NAMALWA (cell line): Measurements from ENCODE around the gene MPHOSPH6.
"Not testable (repeated sequence)": the region's sequence is repeated elsewhere in the genome, so short reads cannot be mapped to it uniquely, and the experiment has no call there.

ENCODE experiments used
- DNase-seq: peaks from one replicate; pipeline ENCODE4 v3.0.0-alpha.2; 2015; ENCODE audit warnings: low spot score

Gene MPHOSPH6

DNA sequence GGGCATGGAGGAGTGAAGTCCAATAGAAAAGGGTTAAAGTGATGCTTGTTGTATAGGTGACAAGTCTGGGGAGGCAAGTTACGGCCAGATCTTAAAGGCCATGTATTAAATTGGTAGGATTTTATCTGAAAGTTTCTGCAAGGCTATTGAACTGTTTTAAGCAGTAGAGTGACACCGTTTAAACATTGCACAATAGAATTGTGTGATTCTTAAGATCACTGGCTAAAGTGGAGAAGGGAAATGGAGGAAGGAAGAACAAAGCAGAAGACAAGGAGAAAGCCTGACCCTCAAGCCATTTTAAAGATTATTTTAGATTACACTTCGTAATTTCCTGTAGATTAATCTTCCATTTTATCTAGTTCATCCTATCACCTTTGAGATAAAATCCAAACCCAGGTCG is 5.6 kb upstream of the MPHOSPH6 start:
- no peak for DNase-seq

GRCh38 chr16:82167670-82168069 is 2.4 kb downstream of the MPHOSPH6 start:
- no peak for DNase-seq

DNA sequence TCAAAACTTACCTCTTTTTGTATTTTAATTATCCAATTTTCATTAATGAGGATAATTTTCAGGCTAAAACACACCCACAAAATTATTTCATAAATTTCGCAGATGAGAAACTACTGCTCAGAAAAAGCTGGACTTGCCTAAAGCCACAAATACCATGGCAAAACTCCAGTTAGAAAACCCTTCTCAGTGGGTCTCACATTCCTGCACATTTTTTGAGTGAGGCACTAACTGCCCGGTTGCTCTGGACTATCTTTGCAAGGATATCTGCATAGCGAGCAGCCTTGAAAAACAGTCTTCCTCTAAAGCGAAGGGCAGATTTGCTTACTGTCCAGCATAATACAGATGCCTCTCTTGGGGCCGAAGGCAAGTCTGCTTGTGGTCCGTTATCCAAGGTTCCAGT is 9.8 kb downstream of the MPHOSPH6 start:
- DNase-seq = no peak

DNA sequence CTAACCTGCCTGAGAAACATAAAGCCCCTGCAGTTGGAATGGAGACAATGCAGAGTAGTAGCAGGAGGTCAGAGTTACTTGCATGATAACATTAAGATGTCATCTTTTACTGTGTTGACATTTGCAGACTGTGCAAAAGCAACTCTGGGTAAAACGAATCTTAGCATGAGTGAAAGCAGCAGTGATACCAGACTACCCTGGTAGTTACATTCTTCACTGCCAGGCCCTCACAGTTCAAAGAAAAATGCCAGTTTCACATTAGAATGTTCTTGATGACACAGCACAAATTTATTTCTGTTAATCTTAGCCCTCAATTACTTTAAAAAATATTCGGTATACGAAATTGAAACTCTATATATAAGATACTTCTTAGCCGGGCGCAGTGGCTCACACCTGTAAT is 12.2 kb downstream of the MPHOSPH6 start:
- DNase-seq = no peak

DNA sequence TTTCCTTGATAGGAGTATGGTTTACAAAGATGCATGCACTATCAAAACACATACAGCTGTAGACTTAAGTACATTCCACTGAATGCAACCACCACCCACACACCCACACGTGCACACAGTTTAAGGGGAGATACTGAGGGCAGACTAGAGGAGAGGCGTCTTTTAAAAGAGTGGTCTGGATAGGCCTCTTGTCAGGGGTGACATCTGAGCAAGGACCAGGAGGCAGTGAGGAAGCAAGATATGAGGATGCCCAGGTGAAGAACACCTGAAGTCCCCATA is 12.6 kb downstream of the MPHOSPH6 start:
- DNase-seq = no peak

DNA sequence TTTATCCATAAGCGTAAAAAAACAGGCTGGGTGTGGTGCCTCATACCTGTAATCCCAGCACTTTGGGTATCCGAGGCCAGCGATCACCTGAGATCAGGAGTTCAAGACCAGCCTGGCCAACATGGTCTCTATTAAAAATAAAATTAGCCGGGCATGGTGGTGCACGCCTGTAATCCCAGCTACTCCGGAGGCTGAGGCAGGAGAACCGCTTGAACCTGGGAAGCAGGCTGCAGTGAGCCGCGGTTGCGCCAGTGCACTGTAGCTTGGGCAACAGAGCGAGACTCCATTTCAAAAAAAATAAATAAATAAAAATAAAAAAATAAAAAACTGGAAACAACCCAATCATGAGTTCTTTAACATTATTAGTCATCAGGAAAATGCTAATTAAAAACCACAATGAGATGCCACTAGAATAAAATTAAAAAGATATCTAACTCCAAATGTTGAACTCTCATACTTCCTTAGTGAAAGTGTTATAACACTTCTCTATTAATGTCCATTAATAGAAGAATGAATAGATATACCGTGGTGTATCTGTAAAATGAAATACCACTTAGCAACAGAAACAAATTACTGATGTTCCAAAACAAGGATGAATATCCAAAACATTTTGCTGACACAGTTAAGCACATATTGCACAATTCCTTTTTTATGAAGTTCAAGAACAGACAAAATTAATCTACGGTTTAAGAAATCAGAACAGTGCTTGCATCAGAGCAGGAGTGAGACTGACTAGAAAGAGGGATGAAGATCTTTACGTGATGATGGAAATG is 13.1 kb downstream of the MPHOSPH6 start:
- no peak for DNase-seq

GRCh38 chr16:82152641-82153112 is 17.3 kb downstream of the MPHOSPH6 start:
- DNase-seq = no peak

- no peak for DNase-seq
Measured at GRCh38 chr16:82152196-82152595, 17.8 kb downstream of the MPHOSPH6 start.

- DNase-seq = no peak
Measured at GRCh38 chr16:82150549-82150948, 19.5 kb downstream of the MPHOSPH6 start.

GRCh38 chr16:82149536-82149935 is 20.5 kb downstream of the MPHOSPH6 start:
- DNase-seq = no peak

- DNase-seq = no peak
Measured at GRCh38 chr16:82147546-82147945, 22.5 kb downstream of the MPHOSPH6 start.

DNA sequence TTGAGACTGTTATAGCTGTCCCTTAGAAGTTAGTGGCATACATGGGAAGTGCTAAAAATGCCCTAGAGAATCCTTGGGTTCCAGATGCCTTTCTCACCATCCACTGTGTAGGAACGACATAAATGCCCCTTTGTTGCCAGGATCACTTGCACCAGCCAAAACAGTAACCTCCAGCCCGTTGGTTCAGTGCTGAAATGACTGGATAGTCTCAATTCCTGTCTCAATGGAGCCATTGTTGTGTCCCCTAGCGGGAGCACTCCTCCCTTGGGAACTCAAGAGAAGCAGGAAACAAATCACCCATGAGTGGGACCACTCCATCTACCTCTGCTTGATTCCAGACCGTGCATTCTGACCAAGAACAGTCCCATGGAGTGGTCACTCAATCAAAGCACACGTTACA is 23.1 kb downstream of the MPHOSPH6 start:
- no peak for DNase-seq

DNA sequence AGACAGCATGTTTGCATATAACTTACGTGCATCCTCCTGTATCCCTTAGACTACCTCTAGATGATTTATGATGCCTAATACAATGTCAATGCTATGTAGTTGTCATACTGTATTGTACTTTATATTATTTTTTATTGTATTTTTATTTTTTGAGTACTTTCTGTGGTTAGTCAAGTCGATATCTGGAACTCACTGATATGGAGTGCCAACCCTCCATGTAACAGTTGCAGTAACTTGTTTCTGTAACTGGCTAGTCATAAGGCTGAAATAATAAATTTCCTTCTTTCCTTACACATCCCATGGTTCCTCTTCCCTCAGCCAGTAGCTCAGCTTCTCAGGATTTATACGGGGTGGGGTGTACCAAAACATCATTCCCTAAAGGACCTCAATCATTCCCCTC is 23.5 kb downstream of the MPHOSPH6 start:
- no peak for DNase-seq

DNA sequence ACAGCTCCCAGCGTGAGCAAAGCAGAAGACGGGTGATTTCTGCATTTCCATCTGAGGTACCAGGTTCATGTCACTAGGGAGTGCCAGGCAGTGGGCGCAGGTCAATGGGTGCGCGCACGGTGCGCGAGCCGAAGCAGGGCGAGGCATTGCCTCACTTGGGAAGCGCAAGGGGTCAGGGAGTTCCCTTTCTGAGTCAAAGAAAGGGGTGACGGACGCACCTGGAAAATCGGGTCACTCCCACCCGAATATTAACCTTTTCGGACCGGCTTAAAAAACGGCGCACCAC is 30.8 kb downstream of the MPHOSPH6 start:
- not testable (repeated sequence) for DNase-seq

DNA sequence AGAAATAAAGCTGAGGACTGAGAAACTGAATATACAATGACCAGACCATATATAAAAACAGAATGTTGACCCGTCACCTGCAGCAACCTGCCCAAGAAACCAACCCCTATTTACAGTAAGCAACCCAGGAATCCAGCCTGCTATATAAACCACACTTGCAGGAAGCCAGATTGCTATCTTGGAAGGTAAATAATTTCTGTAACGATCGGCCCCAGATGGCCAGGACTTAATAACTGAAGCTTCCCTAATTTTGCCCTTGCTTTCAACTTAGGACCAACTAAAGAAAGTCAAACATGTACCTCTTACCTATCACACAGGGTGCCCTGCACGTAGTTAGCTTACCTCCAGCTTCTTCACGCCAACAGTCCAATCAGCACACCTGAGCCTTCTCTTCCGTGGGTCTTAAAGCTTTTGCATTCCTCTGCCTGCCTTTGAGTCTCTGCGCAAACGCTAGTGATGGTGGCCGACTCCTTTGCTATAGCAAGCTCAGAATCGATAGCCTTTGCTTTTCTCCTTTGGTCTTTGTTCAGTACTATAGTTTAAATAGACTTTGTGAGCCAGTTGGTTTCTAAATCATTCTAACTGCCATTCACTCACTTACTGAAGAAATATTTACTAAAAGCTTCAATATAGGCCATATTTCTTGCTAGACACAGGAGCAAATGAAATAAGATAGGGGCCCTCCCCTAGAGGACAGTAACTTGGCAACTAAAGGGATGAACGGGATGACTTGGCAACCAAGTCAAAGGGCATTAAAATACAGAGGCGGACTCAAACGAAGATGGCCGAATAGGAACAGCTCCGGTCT is 31.3 kb downstream of the MPHOSPH6 start:
- DNase-seq = no peak

DNA sequence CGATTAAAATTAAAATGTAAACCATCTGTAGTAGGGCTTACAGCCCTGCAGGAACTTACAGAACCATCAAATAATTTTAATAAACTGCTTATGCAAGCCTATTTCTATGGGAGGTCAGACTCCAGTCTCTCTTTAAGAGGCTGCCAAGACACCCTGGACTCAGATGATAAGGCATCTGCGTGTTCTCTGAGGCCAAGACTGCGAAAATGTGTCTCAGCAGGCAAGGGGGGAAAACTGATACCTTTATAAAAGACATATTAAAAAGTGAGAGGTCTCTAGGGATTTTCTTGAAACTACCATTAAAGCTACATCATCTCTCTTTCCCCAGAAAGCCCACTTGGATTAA is 32.2 kb downstream of the MPHOSPH6 start:
- DNase-seq = no peak

DNA sequence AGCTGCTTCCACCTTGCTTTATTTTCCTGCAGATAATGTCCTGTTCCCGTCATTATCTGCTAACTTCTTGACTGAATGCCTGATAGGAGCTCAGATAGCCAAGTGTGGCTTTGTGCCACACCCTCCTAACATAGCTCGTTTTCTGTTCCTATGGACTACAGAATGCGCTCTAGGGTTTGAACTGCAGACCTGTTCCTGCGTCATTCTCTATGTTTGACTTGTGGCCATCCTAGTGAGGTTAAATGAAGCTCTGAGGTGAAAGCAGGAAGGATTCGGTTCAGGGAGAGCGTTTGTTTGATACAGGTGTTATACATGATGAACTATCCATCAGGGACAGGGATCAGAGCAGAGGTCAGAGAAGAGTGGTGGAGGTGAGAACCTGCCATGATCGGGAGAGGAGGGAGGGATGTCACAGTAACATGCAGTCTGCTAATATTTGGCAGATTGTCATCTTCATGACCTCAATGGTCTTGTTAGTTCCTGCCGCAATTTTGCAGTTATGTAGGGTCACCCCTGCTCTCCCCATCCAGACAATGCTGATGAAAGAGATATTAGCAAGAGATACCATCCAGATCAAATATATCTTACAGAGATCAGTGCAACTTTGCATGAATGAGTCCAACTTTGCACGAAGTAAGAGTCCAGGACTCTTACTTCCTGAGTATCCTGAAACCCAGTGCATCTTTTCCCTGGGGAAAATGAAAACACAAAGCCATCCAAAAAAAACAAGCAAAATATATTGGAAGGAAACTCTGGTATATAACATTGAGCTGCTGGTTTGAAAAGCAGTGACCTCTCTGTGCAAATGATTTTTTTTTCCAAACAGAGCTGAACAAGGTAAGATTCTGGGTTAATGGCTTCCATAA is 32.8 kb downstream of the MPHOSPH6 start:
- no peak for DNase-seq

GRCh38 chr16:82135844-82136243 is 34.2 kb downstream of the MPHOSPH6 start:
- no peak for DNase-seq

GRCh38 chr16:82134846-82135245 is 35.2 kb downstream of the MPHOSPH6 start:
- DNase-seq = no peak

DNA sequence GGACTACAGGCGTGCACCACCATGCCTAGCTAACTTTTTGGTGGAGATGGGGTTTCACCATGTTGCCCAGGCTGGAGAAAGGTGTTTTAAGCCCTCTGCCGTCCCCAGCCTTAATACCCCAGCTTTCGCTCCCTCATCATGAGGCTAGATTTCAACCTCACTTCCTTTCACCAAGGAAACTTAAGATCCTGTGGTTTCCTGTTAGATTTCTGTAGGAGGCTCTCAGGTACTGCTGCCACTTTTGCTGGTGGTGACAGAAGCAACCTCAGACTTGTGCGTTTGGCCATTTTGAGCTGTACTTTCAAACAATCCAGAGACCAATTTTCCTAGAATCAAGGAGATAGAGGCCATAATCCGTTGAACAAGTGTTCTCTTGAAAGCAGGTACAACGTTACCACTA is 36.2 kb downstream of the MPHOSPH6 start:
- no peak for DNase-seq

DNA sequence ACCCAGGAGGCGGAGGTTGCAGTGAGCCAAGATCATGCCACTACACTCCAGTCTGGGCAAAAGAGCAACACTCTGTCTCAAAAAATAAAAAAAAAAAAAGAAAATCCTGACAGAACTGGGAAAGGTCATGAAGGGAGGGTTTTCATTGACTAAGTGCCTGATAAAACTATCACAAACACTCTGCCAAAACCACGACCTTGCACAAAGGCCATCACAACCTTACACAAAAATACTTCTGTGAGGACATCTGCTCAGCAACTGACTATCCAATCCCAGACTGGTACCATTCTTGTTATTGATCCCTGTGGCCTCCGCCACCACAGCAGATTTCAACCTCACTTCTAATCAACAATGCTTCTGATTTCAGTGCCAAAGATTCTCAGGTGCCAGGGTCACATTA is 40.1 kb downstream of the MPHOSPH6 start:
- DNase-seq = no peak

- DNase-seq = no peak
Measured at GRCh38 chr16:82124651-82125050, 45.4 kb downstream of the MPHOSPH6 start.

GRCh38 chr16:82119405-82119804 is 50.6 kb downstream of the MPHOSPH6 start:
- no peak for DNase-seq
